Muscle layer of duodenum (tissue), 2 donors: Measurements from ENCODE around the gene OTUB2.
A peak's percentile ranks its signal among the peaks of the same experiment; 100 is the strongest.

Experiments
- H3K27ac ChIP-seq: one replicate; pipeline ENCODE4 v1.7.0; 2013; ENCODE audit warnings: mild to moderate bottlenecking, low read length
- H3K27me3 ChIP-seq: one replicate; pipeline ENCODE4 v1.7.0; 2013; ENCODE audit warnings: low read depth, mild to moderate bottlenecking, control low read depth, low read length
- H3K36me3 ChIP-seq, 2 donors: one replicate each; pipeline ENCODE4 v1.7.0; 2013; ENCODE audit warnings: low read length in 2 of 2, control low read depth in 1 of 2, mild to moderate bottlenecking in 1 of 2; ENCODE audit not compliant: insufficient read depth in 2 of 2, control insufficient read depth in 1 of 2
- H3K4me1 ChIP-seq, 2 donors: one replicate each; pipeline ENCODE4 v1.7.0; 2013; ENCODE audit warnings: low read length in 2 of 2, mild to moderate bottlenecking in 2 of 2, control low read depth in 1 of 2, moderate library complexity in 1 of 2; ENCODE audit not compliant: insufficient read depth in 2 of 2, control insufficient read depth in 1 of 2
- H3K4me3 ChIP-seq, 2 donors: one replicate each; pipeline ENCODE4 v1.7.0; 2013; ENCODE audit warnings: low read length in 2 of 2, low read depth in 1 of 2, mild to moderate bottlenecking in 1 of 2
- H3K9me3 ChIP-seq, 2 donors: one replicate each; pipeline ENCODE4 v1.7.0; 2013; ENCODE audit warnings: low read length in 2 of 2, control low read depth in 1 of 2, mild to moderate bottlenecking in 1 of 2; ENCODE audit not compliant: control insufficient read depth in 1 of 2
- donor health status: healthy.

Gene OTUB2

DNA sequence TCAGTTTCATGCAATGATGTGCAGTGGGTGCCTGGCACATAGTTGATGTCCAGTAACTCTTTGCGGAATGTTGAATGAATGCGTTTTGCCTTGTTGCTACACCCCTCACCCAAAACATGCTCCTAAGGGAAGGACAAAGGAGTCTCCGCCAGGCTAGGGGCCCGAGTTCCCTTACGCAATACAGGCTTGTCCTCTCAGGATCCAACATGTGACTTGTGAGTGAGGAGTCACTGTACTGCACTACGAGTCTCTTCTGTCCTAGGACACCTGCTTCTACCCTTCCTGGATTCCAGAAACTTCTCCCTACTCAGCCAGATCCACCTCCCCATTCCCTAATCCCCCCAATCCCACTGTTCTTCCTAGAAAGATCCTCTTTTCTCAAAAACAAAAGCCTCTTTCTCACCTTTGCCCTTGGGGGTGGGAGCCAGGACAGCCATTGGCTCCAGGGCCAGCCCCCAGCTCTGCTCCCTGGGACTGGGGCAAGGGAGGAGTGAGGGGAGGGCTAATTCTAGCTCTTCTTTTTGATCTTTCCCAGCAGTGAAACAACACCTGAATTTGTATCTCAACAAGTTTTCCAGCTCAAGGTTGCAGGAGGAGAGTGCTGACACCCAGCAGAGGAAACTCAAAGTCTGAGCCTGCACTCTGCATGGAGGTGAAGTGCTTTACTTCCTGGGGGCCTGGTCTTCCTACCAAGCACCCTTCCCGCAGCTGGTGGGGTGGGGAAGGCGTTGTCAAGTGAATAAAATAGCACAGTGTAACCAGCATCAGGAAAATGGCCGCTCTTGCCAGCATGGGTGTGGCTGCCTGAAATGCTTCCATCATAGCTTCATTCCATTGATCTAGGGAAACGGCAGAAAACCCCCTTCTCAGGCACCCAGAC, 3.4 kb upstream of the OTUB2 start:
- Histone ChIP-seq H3K9me3 (no peaks in the 10 kb centered on the region), H3K27me3 (no peaks in the 10 kb centered on the region), H3K27ac (no peak overlapping the region), H3K4me1 (peaks cover 0 to 3% of the 10 kb centered on the region in 2 donors), H3K36me3 (no peaks in the 10 kb centered on the region), H3K4me3 (no peak overlapping the region)

DNA sequence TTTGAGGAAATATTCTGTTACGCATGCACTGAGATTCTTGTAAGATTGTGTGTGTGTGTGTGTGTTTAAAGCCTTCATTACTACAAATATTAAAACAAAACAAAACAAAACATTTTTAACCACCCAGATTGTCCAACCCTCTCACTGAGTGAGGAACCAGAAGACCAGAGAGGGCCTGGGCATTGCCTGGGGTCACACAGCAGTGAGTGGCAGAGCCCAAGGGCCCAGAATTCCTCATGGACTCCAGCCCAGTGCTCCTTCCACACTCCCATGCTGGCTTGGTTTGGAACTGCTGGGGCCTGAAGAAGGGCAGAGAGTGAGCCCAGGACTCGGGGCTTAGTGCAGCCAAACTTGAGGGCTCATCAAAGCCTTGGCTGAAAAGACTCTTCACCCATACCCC, 1.6 kb upstream of the OTUB2 start:
- Histone ChIP-seq H3K36me3 (no peaks in the 10 kb centered on the region), H3K4me3 (no peak overlapping the region), H3K9me3 (no peaks in the 10 kb centered on the region), H3K27me3 (no peaks in the 10 kb centered on the region), H3K27ac (no peak overlapping the region), H3K4me1 (peaks cover 0 to 3% of the 10 kb centered on the region in 2 donors)

DNA sequence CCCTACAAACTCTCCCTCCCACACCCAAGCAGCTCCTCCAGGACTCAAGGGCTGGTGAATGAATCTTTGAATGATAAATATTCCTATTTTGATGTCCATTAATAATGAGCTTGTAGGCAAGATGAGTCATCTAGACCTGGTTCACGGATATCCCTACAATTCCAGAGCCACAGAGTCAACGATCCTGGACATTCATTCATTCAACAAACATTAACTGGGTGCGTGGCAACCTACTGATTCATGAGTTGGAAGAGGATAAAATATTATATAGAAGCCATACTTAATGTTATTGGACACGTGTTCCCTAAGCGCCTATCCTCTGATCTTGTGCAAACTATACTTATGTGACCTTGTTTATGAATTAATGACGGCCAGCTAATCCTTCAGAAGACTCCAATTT, 420 bp upstream of the OTUB2 start:
- Histone ChIP-seq H3K9me3 (no peaks in the 10 kb centered on the region), H3K4me1 (peaks cover 0 to 3% of the 10 kb centered on the region in 2 donors), H3K27ac (no peak overlapping the region), H3K4me3 (peak overlapping the region; percentile 44 to 74), H3K36me3 (no peaks in the 10 kb centered on the region), H3K27me3 (no peaks in the 10 kb centered on the region)

DNA sequence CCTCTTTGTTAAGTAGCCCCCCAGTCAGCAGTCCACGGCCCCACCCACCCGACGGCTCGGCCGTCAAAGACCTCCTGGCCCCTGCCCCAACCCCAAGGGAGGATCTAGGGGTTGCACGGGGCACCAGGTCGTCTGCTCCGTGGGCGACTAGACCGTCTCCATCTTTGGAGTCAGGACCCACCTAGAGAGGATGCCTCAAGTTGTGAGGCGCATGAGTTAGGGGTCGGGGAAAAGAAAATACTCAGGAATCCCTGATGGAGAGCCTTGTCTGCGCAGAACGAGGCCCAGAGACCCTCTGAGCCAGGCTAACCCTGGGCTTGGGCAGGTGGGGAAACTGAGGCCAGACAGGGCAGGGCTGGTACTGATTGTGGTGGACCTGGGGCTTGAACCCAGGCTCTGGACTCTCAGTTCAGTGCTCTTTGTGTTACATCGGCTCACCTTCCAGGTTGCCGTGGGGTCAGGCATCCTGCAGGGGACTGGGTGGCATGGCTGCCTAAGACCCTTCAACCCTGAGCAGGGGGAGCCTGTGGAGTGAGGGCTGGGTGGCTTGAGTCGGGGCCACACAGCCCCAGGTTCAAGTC, 839 bp downstream of the OTUB2 start:
- Histone ChIP-seq H3K27me3 (no peaks in the 10 kb centered on the region), H3K9me3 (no peaks in the 10 kb centered on the region), H3K4me1 (peaks cover 0 to 3% of the 10 kb centered on the region in 2 donors), H3K27ac (no peak overlapping the region), H3K36me3 (no peaks in the 10 kb centered on the region), H3K4me3 (peak overlapping the region; percentile 11 to 74)

DNA sequence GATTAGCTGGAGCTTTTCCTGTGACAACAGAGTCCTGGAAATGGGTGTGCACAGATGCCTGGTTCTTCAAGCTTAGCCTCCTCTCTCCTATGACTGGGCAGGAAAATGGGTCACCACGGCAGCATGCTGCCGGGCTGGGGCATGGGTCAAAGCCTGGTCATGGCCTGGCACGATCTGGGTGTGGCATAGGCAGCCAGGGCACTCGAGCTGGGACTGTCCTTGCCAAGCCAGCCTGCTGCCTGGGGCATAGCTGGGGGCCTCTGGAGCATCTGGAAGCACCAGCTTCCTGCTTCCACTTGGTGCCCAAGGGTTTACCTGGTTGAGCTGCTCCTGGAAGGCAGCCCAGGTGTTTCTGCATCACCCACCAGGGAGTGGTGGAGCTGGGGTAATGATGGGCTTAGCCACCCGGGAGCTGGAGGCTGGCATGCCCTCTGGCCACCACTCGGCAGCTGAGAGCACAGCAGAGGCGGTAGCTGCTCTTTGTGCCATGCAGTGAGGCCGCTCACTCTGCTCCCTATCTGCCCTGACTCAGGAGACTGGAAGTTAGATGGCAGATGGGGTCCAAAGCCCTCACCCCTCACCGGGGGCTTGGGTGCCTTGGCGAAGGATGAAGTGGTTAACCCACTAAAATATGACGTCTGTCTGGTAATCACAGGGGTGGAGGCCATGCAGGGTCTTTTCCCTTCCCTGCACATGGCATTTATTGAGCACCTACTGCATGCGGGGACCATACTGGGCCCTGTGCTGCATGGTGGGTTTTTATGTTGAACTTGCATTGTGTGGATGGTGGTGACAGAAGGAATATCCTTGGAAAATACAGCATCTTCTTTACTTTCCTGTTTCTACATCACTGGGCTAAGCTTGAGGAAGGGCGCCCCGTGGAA, 1.7 kb downstream of the OTUB2 start:
- H3K36me3 ChIP-seq = no peaks in the 10 kb centered on the region
- H3K27me3 ChIP-seq = no peaks in the 10 kb centered on the region
- H3K4me3 ChIP-seq = no peak overlapping the region
- H3K4me1 ChIP-seq = peaks cover 0 to 3% of the 10 kb centered on the region in 2 donors
- H3K9me3 ChIP-seq = no peaks in the 10 kb centered on the region
- H3K27ac ChIP-seq = no peak overlapping the region

DNA sequence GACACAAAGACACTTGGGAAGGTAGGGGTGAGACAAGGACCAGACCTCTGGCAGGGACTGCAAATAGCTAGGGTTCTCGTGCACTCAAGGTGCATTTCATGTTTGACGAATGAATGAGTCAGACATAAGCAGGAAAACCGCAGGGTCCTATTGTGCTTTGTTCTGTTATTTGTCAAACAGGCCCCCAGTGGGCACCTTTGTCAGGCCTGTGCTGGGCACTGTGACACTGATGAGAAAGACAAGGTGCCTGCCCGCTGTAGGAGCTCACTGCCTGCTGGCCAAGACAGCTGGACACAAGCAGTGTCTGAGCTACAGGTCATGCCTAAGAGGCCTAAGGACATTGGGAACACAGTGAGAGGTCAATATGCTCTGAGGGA, 2.3 kb downstream of the OTUB2 start:
- Histone ChIP-seq H3K27ac (no peak overlapping the region), H3K4me3 (no peak overlapping the region)

DNA sequence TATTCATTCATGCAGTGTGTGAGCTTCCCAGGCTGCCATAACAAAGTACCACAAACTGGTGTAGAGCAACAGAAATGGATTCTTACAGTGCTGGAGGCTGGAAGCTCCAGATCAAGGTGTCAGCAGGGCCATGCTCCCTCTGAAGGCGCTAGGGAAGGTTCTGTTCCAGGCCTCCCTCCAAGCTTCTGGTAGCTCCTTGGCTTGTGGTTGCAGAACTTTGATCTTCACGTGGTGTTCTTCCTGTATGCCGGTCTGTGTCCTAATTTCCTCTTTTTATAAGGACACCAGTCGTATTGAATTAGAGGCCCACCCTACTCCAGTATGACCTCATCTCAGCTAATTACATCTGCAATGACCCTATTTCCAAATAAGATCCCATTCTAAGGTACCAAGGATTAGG, 3.1 kb downstream of the OTUB2 start:
- Histone ChIP-seq H3K36me3 (no peaks in the 10 kb centered on the region), H3K4me3 (no peak overlapping the region), H3K27me3 (no peaks in the 10 kb centered on the region), H3K9me3 (no peaks in the 10 kb centered on the region), H3K4me1 (peaks cover 0 to 3% of the 10 kb centered on the region in 2 donors), H3K27ac (no peak overlapping the region)

More for the DNA sequence above, 2.3 kb downstream of the OTUB2 start:
- H3K9me3 ChIP-seq = no peaks in the 10 kb centered on the region
- H3K36me3 ChIP-seq = no peaks in the 10 kb centered on the region
- peaks cover 0 to 3% of the 10 kb centered on the region in 2 donors for H3K4me1 ChIP-seq
- H3K27me3 ChIP-seq = no peaks in the 10 kb centered on the region

DNA sequence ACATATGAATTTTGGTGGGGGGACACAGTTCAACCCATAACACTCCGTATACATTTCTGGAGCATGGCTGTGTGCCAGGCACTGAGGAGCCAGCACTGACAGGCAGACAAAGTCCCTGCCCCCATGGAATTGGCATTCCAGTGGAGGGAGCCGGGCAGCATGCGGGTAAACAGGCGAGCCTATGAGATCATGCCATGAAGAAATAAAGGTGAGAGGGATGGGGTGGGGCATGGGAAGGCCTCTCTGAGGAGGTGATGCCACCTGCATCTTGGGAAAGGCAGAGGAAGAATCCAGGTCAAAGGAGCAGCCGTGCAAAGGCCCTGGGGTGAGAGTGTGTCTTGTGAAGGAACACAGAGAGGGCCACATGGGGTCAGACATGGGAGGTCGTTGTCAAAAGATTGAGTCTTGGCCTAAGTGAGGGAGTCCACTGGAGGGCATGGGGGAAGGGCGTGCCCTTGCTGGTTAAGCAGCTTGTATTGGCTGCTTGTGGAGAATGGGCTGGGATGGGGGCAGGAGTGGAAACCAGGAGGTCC, 3.6 kb downstream of the OTUB2 start:
- Histone ChIP-seq H3K36me3 (no peaks in the 10 kb centered on the region), H3K27ac (no peak overlapping the region), H3K27me3 (no peaks in the 10 kb centered on the region), H3K4me3 (no peak overlapping the region), H3K9me3 (no peaks in the 10 kb centered on the region), H3K4me1 (peaks cover 0 to 3% of the 10 kb centered on the region in 2 donors)

DNA sequence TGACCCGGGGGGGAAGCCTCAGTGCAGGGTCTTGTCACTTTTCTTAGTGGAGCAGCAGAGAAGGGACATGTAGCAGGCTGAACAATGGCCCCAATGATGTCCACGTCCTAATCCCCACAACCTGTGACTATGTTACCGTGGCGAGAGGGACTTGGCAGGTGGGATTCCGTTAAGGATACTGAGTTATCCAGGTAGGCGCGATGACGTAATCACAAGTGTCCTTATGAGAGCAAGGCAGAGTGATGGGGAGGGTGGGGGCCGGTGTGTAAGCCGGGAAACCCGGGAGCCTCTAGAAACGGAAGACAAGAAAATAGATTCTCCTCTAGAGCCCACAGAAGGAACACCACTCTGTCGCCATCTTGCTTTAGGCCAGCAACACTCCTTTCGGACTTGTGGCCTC, 4.4 kb downstream of the OTUB2 start:
- no peak overlapping the region for H3K4me3 ChIP-seq
- no peaks in the 10 kb centered on the region for H3K9me3 ChIP-seq
- no peak overlapping the region for H3K27ac ChIP-seq
- no peaks in the 10 kb centered on the region for H3K27me3 ChIP-seq
- H3K4me1 ChIP-seq = peaks cover 0 to 3% of the 10 kb centered on the region in 2 donors
- no peaks in the 10 kb centered on the region for H3K36me3 ChIP-seq

DNA sequence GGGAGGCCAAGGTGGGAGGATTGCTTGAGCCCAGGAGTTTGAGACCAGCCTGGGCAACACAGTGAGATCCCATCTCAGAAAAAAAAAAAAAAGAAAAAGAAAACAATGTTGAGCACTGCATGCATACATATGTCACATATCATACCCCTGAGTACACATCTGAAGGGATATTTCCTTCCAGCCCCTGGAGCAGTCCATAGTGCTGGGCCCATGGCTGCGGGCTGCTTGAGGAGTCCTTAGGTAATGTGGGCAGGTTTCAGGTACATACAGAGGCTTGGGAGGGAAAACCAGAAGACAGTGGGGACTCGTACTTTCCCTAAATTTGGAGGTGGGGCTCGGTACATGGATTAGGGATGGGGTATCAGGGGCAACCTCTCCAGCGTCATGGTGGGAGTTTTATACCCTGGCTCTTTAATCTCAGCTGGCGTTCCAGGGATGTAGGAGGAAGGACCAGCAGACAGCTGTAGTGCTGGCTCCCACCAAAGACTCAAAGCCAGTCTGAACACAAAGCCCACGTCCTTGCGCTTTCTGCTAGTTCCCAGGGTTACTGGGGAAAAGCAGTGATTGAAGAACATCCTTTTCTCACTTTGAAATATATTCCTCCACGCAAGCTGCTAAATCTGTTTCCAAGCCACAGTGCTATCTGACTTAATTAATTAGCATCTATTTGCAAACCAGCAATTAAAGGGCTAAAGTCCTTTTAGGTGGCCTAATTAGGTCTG, 5.2 kb downstream of the OTUB2 start:
- H3K4me3 ChIP-seq = no peak overlapping the region
- no peaks in the 10 kb centered on the region for H3K4me1 ChIP-seq
- H3K27me3 ChIP-seq = no peaks in the 10 kb centered on the region
- H3K9me3 ChIP-seq = no peaks in the 10 kb centered on the region
- no peak overlapping the region for H3K27ac ChIP-seq
- no peaks in the 10 kb centered on the region for H3K36me3 ChIP-seq
